Activated naive CD4-positive, alpha-beta T cell treated with anti-CD3 and anti-CD28 coated beads, Interleukin-2, amount 50 U/mL, for 16 hours (primary cell): Measurements from ENCODE around the gene KCTD5.
"Not testable (repeated sequence)": the region's sequence is repeated elsewhere in the genome, so short reads cannot be mapped to it uniquely, and the experiment has no call there.

Source experiments
- DNase-seq: peaks from one replicate; pipeline ENCODE4 v3.0.0-alpha.2; 2020

Gene KCTD5

DNA sequence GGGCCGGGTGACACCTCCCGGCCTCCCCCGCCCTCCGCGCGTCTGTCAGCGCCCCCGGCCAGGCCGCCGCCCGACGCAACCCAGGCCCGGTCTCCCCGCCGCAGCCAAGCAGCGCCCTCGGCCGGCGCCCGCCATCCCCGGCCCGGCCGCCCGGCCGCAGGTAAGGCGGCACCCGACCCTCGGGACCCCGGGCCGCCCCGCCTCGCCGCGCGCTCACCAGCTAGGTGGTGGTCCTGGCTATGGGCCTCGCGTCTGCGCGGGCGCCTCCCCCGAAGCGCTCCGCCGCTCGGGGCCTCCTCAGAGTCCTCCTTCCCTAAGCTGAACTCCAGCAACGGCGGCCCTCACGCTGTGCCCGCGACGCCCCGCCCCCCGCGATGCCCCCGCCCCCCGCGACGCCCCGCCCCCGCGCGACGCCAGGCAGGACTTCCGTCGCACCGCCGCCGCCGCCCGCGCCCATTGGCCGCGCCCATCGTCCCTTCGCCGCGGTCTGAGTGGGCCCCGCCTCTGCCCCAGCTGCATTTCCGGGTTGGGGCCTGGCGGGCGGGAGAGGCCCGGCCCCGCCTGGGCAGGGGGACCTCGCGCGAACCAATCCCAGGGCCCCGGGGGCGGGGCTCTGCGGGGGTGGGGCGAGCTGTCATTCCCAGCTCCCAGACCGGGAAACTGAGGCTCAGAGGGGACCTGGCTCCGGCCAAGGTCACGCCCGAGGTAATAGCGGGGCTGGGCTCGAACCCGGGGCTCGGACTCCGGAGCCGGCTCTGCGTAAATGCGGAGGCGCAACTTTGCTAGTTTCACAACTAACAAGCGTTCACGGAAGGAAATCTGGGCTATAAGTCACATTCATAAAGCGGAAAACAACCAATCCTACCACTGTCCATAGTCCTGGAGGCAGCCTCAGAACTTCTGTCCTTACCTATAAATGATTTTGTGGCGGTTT is 9.0 kb upstream of the KCTD5 start:
- DNase-seq = peak; percentile 96

DNA sequence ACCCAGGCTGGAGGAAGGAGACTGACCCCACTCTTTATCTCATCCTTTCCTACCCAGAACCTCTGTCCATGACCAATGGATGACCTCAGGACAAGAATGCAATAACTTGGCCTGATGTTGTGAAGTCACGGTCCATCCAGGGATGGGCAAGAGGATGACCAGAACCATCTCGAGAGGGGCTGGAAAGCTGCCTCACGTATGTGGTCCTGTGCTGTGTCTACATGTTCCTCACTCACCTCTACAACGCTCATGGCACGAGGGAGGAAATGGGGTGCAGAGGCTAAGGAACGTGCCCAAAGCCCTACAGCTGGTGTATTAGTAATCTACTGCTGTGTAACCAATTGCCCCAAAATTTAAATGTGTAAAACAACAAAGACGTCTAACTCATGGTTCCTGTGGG is 7.3 kb upstream of the KCTD5 start:
- DNase-seq = no peak

DNA sequence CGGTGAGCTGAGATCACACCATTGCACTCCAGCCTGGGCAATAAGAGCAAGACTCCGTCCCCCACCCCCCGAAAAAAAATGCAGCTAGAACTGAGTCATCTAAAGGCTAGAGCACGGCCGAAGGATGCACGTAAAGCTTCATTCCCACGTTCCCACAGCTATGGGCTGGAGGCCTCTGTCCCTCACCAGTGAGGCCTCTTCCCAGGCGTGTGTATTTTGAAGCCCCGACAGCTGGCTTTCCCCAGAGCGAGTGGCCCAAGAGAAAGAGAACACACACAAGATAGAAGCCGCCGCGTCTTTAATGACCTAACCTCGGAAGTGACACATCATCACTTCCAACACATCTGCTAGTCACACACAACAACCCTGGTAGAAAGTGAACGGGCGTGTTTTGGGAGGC is 6.6 kb upstream of the KCTD5 start:
- no peak for DNase-seq

GRCh38 chr16:2676937-2677336 is 5.4 kb upstream of the KCTD5 start:
- not testable (repeated sequence) for DNase-seq

GRCh38 chr16:2678206-2678965 is 3.9 kb upstream of the KCTD5 start:
- DNase-seq = not testable (repeated sequence)

- DNase-seq = not testable (repeated sequence)
These were observed 2.4 kb upstream of the KCTD5 start for GRCh38 chr16:2679902-2680301.

DNA sequence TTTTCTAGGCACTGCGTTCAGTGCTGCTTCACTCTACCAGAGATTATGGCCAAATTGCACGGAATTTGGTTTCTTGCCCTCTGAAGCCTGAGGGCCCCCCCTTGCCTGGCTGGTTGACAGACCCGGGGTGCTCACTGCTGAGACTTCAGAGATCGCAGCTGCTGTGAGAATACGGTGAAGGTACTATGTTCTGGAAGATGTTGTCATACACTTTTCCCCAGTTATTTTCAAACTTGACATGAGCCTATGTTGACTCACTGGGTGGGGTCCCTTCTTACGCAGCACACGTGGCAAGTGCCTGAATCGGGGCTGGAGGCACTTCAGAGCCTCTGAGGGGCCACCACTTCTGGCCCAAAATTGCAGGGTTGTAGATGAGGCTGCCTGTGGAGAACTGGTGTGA is 2.0 kb upstream of the KCTD5 start:
- not testable (repeated sequence) for DNase-seq

DNA sequence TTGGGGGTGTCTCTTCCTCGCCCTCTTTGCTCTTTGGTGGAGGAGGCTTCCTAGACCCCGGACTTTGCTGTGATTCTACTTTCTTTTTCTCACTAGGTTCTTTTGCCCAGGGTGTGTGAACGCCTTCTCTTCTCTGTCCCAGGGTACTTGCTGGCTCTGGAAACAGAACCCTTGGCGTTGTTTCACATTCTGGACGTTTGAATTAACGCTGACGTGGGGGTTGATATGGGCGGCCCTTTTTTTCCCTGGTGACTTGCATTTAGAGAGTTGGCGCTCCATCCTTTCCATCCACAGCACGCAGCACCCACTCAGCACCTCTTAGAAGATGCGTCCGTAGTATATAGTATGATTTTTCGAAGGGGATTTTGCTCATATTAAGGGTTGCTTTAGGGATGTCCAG is 718 bp downstream of the KCTD5 start:
- not testable (repeated sequence) for DNase-seq

DNA sequence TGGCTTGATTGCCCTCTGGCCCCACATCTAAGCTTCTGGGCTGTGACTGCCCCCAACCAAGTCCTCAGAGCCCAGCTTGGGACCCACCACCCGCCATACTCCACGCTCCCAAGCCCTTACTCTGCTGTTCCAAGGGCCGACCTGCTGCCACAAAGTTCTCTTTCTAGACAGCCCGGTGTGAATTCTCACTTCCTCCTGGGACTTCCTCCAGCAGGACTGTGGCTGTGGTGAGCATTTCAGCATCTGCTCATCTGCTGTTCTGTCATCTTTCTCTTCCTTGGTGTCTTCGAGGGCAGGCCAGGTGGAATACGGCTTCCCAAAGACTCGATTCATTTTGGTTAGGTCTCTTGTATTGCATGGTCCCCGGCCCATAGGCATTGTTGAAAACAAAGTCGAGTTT is 3.8 kb downstream of the KCTD5 start:
- not testable (repeated sequence) for DNase-seq

GRCh38 chr16:2686912-2687507 is 4.7 kb downstream of the KCTD5 start:
- DNase-seq = no peak

GRCh38 chr16:2687531-2688308 is 5.4 kb downstream of the KCTD5 start:
- DNase-seq = no peak

- not testable (repeated sequence) for DNase-seq
These were observed 7.1 kb downstream of the KCTD5 start for GRCh38 chr16:2689422-2689821.

GRCh38 chr16:2689968-2690801 is 7.9 kb downstream of the KCTD5 start:
- DNase-seq = no peak

DNA sequence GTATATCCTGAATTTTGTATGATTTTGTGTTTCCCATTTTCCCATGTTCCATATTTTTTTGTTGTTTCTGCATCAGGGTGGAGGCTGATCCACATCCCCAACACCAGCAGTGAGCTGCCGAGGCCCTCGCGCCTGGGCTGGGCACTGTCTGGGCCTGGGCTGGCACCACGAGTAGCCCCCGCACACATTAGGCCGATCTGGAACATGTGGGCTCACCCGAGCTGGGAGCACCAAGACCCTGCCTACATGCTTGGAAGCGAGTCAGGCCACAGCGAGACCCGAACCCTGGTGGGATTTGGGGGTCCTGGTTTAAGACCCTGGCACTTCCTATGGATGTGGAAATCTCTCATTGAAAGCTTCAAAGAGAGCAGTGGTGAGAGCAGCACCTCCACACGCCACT is 8.5 kb downstream of the KCTD5 start:
- DNase-seq = no peak

GRCh38 chr16:2691491-2692248 is 9.3 kb downstream of the KCTD5 start:
- no peak for DNase-seq

DNA sequence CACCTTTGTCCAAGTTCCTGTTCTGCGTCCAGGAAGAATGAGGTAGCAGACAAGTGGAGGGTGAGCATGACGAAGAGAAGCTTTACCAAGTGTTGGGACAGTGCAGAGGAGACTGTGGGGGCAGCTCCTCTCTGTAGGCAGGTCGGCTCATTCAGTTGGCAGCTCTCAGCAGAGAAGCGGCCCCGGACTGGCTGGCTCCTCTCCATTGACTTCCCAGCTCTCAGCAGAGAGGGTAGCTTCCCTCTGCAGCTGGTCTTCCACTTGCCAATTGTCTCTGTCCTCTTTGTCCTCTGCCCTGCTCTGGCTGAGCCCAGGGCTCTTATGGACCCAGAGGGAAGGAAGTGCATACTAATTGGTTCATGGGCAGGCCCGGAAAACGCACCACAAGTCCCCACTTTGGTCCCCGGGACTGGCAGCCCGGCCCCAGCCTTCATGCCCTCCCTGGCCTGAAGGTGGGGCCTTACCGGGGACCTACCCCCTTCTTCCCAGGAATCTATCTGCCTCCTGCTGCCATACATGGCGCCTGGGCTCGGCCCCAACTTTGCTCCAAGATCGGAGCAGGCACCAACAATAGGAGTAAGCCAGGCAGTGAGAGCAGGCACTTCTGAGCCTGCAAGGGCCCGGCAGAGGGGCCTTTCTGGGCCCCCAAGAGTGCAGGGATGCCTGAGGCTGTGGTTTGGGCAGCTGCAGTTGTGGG is 10.1 kb downstream of the KCTD5 start:
- no peak for DNase-seq

DNA sequence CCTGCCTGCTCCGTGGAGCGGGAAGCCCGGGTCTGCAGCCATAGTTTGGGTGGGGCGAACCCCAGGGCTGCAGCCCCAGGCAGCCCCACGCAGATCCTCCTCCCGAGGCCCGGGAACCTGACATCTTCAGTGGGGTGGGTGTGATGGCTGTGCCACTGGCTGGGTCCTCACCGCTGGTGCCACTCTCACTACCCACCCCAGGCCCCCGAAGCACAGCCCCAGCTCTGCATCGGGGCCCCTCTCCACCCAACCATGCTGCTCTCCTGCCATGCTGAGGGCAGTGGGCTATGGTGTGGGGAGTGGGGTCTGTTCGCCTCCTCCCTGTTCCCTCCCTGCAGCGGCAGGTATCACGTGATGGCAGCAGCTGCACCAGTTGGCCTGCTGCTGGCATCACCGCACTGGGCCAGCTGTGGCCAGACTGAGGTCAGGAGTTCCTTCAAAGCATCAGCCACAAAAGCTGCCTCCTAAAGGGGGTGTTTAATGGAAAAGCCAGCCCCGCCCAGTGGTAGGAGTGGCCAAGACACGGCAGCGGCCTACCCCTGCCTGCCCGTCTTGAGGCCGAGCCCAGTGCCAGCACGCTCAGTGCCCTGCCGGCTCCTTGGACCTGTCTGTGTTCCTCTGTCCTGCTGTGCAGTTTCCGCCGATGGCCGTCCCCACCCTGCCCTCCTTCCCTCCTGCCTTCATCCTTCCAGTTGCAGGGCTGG is 10.8 kb downstream of the KCTD5 start:
- no peak for DNase-seq

DNA sequence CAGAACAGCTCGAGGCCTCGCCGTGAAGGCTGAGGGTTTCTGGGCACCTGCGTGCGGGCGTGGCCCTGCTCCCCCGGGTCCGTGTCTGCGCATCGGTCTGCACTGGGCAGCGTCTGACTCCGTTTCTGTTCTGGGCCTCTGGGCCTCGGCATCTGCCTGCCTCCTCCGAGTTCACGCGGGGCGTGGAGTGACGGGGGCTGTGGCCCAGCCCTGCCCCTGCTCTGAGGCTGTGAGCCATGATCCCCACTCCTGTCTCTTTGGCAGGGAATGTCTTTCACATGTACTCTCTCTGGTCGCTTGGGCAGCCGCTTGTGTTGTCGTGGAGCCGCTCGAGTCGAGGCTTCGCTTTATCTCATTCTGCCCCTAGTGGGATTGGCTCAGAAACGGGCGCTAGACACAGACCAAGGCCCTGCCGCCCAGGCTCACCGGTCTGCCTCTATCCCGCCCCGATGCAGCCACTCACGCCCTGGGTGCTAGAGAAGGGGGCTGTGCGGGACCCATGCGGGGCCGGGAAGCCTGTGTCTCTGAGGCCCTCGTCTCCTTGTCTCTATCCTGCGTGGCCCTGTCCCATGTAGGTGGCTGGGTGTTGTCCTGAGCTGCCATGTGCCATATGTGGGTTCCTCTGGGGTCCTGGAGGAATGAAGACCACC is 14.4 kb downstream of the KCTD5 start:
- not testable (repeated sequence) for DNase-seq

GRCh38 chr16:2697401-2697948 is 15.2 kb downstream of the KCTD5 start:
- no peak for DNase-seq
